ENCODE data around the gene OR4X1. TPM values are rescaled to one million over a fixed set of nuclear protein-coding genes. Genes with fewer than 3 reads are reported as not detected.
"Not testable (repeated sequence)": the region's sequence is repeated elsewhere in the genome, so short reads cannot be mapped to it uniquely, and the experiment has no call there.

Gene OR4X1
- total and polyA plus RNA-seq, 2 donors (not counting 1 experiment from before 2014, with no cell fraction given) = not detected

DNA sequence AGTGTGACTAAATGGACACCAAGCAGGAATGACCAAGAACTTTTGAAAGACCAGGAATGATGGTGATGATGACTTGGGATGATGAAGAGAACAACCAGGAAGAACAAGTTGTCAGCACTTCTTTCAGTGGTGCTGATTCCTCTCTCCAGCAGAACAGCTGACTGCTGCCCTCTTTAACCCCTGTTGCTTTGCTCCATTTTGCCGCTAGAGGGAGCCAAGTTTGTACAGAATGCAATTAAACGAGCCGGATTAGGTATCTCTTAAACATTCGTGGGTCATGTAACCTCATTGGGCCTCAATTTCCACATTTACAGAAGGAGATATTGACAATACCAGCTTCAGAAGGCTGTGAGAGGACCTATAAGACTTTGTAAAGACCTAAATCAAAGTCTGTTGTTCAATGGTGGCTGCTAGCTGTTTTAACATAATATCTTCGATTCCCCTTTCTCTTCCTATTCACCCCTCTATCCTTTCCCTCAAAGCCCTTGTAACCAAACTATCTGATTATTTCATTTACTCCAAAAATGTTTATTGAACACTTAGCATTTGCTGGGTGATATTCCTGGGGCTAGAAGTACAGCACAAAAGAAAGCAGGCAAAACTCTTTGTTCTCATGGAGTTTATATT, 44.2 kb downstream of the OR4X1 start:
- Histone ChIP-seq H4K20me1 (ENCODE audit: control insufficient read depth, insufficient read depth, low read length, poor library complexity, severe bottlenecking) (no peaks in the 10 kb centered on the region), H2AFZ (ENCODE audit: insufficient read depth, low read depth, low read length, poor library complexity, severe bottlenecking) (peak overlapping the region; percentile 16), H3K4me1 (ENCODE audit: control insufficient read depth in 2 of 2, insufficient read depth in 2 of 2, low read length in 2 of 2) (no peaks in the 10 kb centered on the region), H3K4me2 (replicated peaks; ENCODE audit: low read depth, low read length, poor library complexity, severe bottlenecking) (no peak overlapping the region), H3K9me3 (ENCODE audit: control extremely low read depth in 1 of 3, control insufficient read depth in 2 of 3, insufficient read depth in 1 of 3, low read length in 2 of 3) (no peaks in the 10 kb centered on the region), H3K9ac (ENCODE audit: low read length) (no peak overlapping the region), H3K27me3 (replicated peaks in 1 of 4; ENCODE audit: control extremely low read depth in 1 of 4, control insufficient read depth in 3 of 4, insufficient read depth in 4 of 4, low read length in 3 of 4) (no peaks in the 10 kb centered on the region), H3K36me3 (replicated peaks in 1 of 2; ENCODE audit: control extremely low read depth in 1 of 2, control insufficient read depth in 1 of 2, extremely low read depth in 1 of 2, insufficient read depth in 2 of 2, low read length in 1 of 2) (no peaks in the 10 kb centered on the region), H3K79me2 (ENCODE audit: control insufficient read depth, insufficient read depth, low read length) (no peaks in the 10 kb centered on the region), H3K4me3 (ENCODE audit: control extremely low read depth in 1 of 5, extremely low read depth in 1 of 5, insufficient read depth in 1 of 5, low read depth in 2 of 5, low read length in 4 of 5) (no peak overlapping the region), H3K27ac (ENCODE audit: low read length in 2 of 2) (no peak overlapping the region)
- WGBS (ENCODE audit: insufficient coverage) = 21% methylated on average over 4 of the region's 5 CpGs
- POLR2A ChIA-PET = no interaction called here
- TF ChIP-seq, protein P1, sequence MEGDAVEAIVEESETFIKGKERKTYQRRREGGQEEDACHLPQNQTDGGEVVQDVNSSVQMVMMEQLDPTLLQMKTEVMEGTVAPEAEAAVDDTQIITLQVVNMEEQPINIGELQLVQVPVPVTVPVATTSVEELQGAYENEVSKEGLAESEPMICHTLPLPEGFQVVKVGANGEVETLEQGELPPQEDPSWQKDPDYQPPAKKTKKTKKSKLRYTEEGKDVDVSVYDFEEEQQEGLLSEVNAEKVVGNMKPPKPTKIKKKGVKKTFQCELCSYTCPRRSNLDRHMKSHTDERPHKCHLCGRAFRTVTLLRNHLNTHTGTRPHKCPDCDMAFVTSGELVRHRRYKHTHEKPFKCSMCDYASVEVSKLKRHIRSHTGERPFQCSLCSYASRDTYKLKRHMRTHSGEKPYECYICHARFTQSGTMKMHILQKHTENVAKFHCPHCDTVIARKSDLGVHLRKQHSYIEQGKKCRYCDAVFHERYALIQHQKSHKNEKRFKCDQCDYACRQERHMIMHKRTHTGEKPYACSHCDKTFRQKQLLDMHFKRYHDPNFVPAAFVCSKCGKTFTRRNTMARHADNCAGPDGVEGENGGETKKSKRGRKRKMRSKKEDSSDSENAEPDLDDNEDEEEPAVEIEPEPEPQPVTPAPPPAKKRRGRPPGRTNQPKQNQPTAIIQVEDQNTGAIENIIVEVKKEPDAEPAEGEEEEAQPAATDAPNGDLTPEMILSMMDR (IDR thresholded peaks at IDR 0.05) = peak; percentile 89
- TF ChIP-seq EZH2 (IDR thresholded peaks at IDR 0.05; ENCODE audit: borderline replicate concordance, insufficient read depth, low read depth, low read length, poor library complexity, severe bottlenecking) = no peak
- intact Hi-C loops (cut with micrococcal nuclease) = no loop called here
- Mint-ChIP-seq H3K27me3 (peaks cover 31% of the 10 kb centered on the region), H3K4me3 (no peak overlapping the region), H3K4me1 (no peaks in the 10 kb centered on the region), H3K27ac (no peak overlapping the region), H3K9me3 (ENCODE audit: insufficient read depth) (no peaks in the 10 kb centered on the region)
- DNase-seq (peak; percentile 61), ATAC-seq (ENCODE audit: low read depth) (peak; percentile 39)
- CTCF ChIA-PET = interaction anchor here (1.1 to 2.0 kb wide), 4 partner anchors 8 to 374 kb away, joined by 3 to 8 read pairs (median 4); no protein-coding TSS in a partner anchor

DNA sequence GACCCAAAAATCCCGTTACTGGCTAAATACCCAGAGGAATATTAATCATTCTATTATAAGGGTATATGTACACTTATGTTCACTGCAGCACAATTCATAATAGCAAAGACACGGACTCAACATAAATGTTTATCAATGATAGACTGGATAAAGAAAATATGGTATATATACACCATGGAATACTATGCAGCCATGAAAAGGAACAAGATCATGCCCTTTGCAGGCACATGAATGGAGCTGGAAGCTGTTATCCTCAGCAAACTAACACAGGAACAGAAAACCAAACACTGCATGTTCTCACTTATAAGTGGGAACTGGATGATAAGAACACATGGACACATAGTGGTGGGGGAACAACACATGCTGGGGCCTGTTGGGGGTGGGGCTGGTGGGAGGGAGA, 49.9 kb downstream of the OR4X1 start:
- H3K9me3 Mint-ChIP-seq (ENCODE audit: insufficient read depth); CTCF ChIA-PET; H3K36me3 ChIP-seq (replicated peaks in 1 of 2; ENCODE audit: control extremely low read depth in 1 of 2, control insufficient read depth in 1 of 2, extremely low read depth in 1 of 2, insufficient read depth in 2 of 2, low read length in 1 of 2); H3K27ac Mint-ChIP-seq; H3K27me3 Mint-ChIP-seq; H3K79me2 ChIP-seq (ENCODE audit: control insufficient read depth, insufficient read depth, low read length); DNase-seq; H3K4me1 Mint-ChIP-seq; H3K4me3 ChIP-seq (ENCODE audit: control extremely low read depth in 1 of 5, extremely low read depth in 1 of 5, insufficient read depth in 1 of 5, low read depth in 2 of 5, low read length in 4 of 5); H3K4me2 ChIP-seq (replicated peaks; ENCODE audit: low read depth, low read length, poor library complexity, severe bottlenecking); H3K27me3 ChIP-seq (replicated peaks in 1 of 4; ENCODE audit: control extremely low read depth in 1 of 4, control insufficient read depth in 3 of 4, insufficient read depth in 4 of 4, low read length in 3 of 4); H3K27ac ChIP-seq (ENCODE audit: low read length in 2 of 2); ATAC-seq (ENCODE audit: low read depth); POLR2A ChIA-PET; H3K9ac ChIP-seq (ENCODE audit: low read length); intact Hi-C loops (cut with micrococcal nuclease); H3K9me3 ChIP-seq (ENCODE audit: control extremely low read depth in 1 of 3, control insufficient read depth in 2 of 3, insufficient read depth in 1 of 3, low read length in 2 of 3); H4K20me1 ChIP-seq (ENCODE audit: control insufficient read depth, insufficient read depth, low read length, poor library complexity, severe bottlenecking); H3K4me1 ChIP-seq (ENCODE audit: control insufficient read depth in 2 of 2, insufficient read depth in 2 of 2, low read length in 2 of 2); H2AFZ ChIP-seq (ENCODE audit: insufficient read depth, low read depth, low read length, poor library complexity, severe bottlenecking); H3K4me3 Mint-ChIP-seq: not testable (repeated sequence)
- WGBS (ENCODE audit: insufficient coverage) = no CpG with 5 or more reads among the region's 2 CpGs

Other genes starting within 250 kb of the OR4X1 start
- gene OR4B1, start 47.1 kb upstream of the OR4X1 start, total RNA-seq = not detected in 2 replicates
- not detected in 2 replicates for gene OR4B1, start 47.1 kb upstream of the OR4X1 start, polyA plus RNA-seq
- gene OR4X2, start 18.8 kb upstream of the OR4X1 start, total RNA-seq = not detected in 2 replicates
- gene OR4X2, start 18.8 kb upstream of the OR4X1 start, polyA plus RNA-seq = not detected in 2 replicates
- not detected in 2 replicates for gene OR4S1, start 42.4 kb downstream of the OR4X1 start, total RNA-seq
- not detected in 2 replicates for gene OR4S1, start 42.4 kb downstream of the OR4X1 start, polyA plus RNA-seq
- gene OR4C3, start 61.1 kb downstream of the OR4X1 start, total RNA-seq = not detected in 2 replicates
- not detected in 2 replicates for gene OR4C3, start 61.1 kb downstream of the OR4X1 start, polyA plus RNA-seq
- gene OR4C5, start 102.6 kb downstream of the OR4X1 start, total RNA-seq = not detected in 2 replicates
- gene OR4C5, start 102.6 kb downstream of the OR4X1 start, polyA plus RNA-seq = not detected in 2 replicates
- not detected in 2 replicates for gene OR4A47, start 224.9 kb downstream of the OR4X1 start, total RNA-seq
- not detected in 2 replicates for gene OR4A47, start 224.9 kb downstream of the OR4X1 start, polyA plus RNA-seq

Data from B cell (primary cell).